Dermis lymphatic vessel endothelial cell (primary cell): Measurements from ENCODE around the gene BPIFA2. TPM values are rescaled to one million over a fixed set of nuclear protein-coding genes. Genes with fewer than 3 reads are reported as not detected.

Source experiments
- total RNA-seq: library from RNA; depleted of rRNA; stranded (reverse); fragments of >200 nt; gene quantifications from 2 replicates; pipeline ENCODE4 v1.2.1, GENCODE V29; 2014

BPIFA2 gene
- total RNA-seq, result not detected in 2 replicates

GRCh38 chr20:33167859-33168258, at the start of gene BPIFA2:
Gene BPIFA2, plus strand, starts transcription at chr20:33168159. Its CDS starts 987 bp downstream, at chr20:33169146.

GRCh38 chr20:33217052-33217451, 49.1 kb downstream of the BPIFA2 start, which contains the start of gene BPIFA3:
Gene BPIFA3, plus strand, starts transcription at chr20:33217352. Its CDS starts 185 bp downstream, at chr20:33217537.

Other genes with a start within 250 kb of the BPIFA2 start
- not detected in 2 replicates for gene SUN5, start 163.7 kb upstream of the BPIFA2 start, total RNA-seq
- not detected in 2 replicates for gene BPIFB2, start 160.5 kb upstream of the BPIFA2 start, total RNA-seq
- gene BPIFB6, start 136.5 kb upstream of the BPIFA2 start, total RNA-seq, result not detected in 2 replicates
- gene BPIFB3, start 114.3 kb upstream of the BPIFA2 start, total RNA-seq, result not detected in 2 replicates
- gene BPIFB4, start 88.5 kb upstream of the BPIFA2 start, total RNA-seq, result not detected in 2 replicates
- not detected in 2 replicates for gene BPIFA3, start 49.2 kb downstream of the BPIFA2 start, total RNA-seq
- gene BPIFA1, start 67.8 kb downstream of the BPIFA2 start, total RNA-seq, result not detected in 2 replicates
- gene BPIFB1, start 115.1 kb downstream of the BPIFA2 start, total RNA-seq, result not detected in 2 replicates
- gene CDK5RAP1, start 233.4 kb downstream of the BPIFA2 start, total RNA-seq, result 15.4 and 16.6 TPM in 2 replicates